Activated CD8-positive, alpha-beta T cell treated with anti-CD3 and anti-CD28 coated beads for 36 hours (primary cell): Measurements from ENCODE around the gene ZNF687. TPM values are rescaled to one million over a fixed set of nuclear protein-coding genes. Genes with fewer than 3 reads are reported as not detected.

ENCODE experiments used
- ATAC-seq: fragments of 200-7000 bp; cut with Tn5 transposase; one replicate; pipeline ENCODE4 v1.10.0; 2021; ENCODE audit warnings: mild to moderate bottlenecking, moderate library complexity
- CTCF ChIA-PET: fragments of 350-600 bp; sonication (Branson Sonifier 250); formaldehyde crosslinking; loops from one replicate; lab custom pipeline; 2021; ENCODE audit warnings: antibody characterized with exemption; lab: Charles Lee
- POLR2A ChIA-PET: fragments of 350-600 bp; sonication (Branson Sonifier 250); formaldehyde crosslinking; loops from one replicate; lab custom pipeline; 2021; ENCODE audit warnings: antibody characterized with exemption; lab: Charles Lee
- DNase-seq: peaks from one replicate; pipeline ENCODE4 v3.0.0-alpha.2; 2020
- H3K27ac Mint-ChIP-seq: one replicate; pipeline ENCODE4 v1.8.0; 2021; ENCODE audit warnings: mild to moderate bottlenecking, mixed read lengths
- H3K27me3 Mint-ChIP-seq: one replicate; pipeline ENCODE4 v1.8.0; 2021; ENCODE audit warnings: mixed read lengths
- H3K36me3 Mint-ChIP-seq: one replicate; pipeline ENCODE4 v1.8.0; 2021; ENCODE audit warnings: low read depth, mixed read lengths
- H3K4me1 Mint-ChIP-seq: one replicate; pipeline ENCODE4 v1.8.0; 2021; ENCODE audit warnings: low read depth, mixed read lengths
- H3K4me3 Mint-ChIP-seq: one replicate; pipeline ENCODE4 v1.8.0; 2021; ENCODE audit warnings: mild to moderate bottlenecking, moderate library complexity, mixed read lengths
- H3K9me3 Mint-ChIP-seq: one replicate; pipeline ENCODE4 v1.8.0; 2021; ENCODE audit warnings: mixed read lengths
- intact Hi-C: fragments of 100-400 bp; cut with micrococcal nuclease; formaldehyde crosslinking; loops from one replicate; pipeline ENCODE4 v1.10.0; 2022
- total RNA-seq, 2 experiments: library from RNA; stranded (reverse); gene quantifications; one replicate each; pipeline ENCODE4 v1.2.3, GENCODE V29; 2021
- TF ChIP-seq, protein P1 (sequence below): fragments of 200-600 bp; IDR thresholded peaks from one replicate; pipeline ENCODE4 v1.8.0; 2022; ENCODE audit warnings: antibody characterized with exemption, mild to moderate bottlenecking

Gene ZNF687
- total RNA-seq, 2 experiments from 2014 or later, result 27.3 to 29.5 TPM

DNA sequence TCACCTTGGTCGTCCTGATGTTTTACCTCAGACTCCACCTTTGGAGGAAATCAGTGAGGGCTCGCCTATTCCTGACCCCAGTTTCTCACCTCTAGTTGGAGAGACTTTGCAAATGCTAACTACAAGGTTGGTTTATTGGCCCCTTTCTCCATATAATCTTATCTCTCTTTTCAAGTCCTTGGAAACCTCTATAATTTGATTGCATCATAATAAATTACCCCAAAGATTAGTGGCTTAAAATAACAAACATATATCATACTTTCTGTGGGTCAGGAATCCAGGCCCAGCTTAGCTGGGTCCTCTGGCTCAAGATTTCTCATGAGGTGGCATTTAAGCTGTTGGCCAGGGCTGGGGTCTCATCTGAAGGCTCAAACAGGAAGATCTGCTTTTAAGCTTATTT, 39.7 kb upstream of the ZNF687 start:
- Mint-ChIP-seq H3K36me3 (peaks cover 54% of the 10 kb centered on the region), H3K4me1 (no peaks in the 10 kb centered on the region), H3K4me3 (no peak overlapping the region), H3K27me3 (no peaks in the 10 kb centered on the region), H3K9me3 (no peaks in the 10 kb centered on the region), H3K27ac (no peak overlapping the region)
- TF ChIP-seq, protein P1, sequence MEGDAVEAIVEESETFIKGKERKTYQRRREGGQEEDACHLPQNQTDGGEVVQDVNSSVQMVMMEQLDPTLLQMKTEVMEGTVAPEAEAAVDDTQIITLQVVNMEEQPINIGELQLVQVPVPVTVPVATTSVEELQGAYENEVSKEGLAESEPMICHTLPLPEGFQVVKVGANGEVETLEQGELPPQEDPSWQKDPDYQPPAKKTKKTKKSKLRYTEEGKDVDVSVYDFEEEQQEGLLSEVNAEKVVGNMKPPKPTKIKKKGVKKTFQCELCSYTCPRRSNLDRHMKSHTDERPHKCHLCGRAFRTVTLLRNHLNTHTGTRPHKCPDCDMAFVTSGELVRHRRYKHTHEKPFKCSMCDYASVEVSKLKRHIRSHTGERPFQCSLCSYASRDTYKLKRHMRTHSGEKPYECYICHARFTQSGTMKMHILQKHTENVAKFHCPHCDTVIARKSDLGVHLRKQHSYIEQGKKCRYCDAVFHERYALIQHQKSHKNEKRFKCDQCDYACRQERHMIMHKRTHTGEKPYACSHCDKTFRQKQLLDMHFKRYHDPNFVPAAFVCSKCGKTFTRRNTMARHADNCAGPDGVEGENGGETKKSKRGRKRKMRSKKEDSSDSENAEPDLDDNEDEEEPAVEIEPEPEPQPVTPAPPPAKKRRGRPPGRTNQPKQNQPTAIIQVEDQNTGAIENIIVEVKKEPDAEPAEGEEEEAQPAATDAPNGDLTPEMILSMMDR, result no peak
- ChIA-PET POLR2A (interaction anchor here (1.0 kb wide), 2 partner anchors 18 to 39 kb away, joined by 3 to 4 read pairs; no protein-coding TSS in a partner anchor), CTCF (interaction anchor here (1.9 kb wide), 1 partner anchor 10 kb away, joined by 7 read pairs; no protein-coding TSS in a partner anchor)
- intact Hi-C loops, result no loop called here
- DNase-seq, result no peak
- ATAC-seq, result no peak

DNA sequence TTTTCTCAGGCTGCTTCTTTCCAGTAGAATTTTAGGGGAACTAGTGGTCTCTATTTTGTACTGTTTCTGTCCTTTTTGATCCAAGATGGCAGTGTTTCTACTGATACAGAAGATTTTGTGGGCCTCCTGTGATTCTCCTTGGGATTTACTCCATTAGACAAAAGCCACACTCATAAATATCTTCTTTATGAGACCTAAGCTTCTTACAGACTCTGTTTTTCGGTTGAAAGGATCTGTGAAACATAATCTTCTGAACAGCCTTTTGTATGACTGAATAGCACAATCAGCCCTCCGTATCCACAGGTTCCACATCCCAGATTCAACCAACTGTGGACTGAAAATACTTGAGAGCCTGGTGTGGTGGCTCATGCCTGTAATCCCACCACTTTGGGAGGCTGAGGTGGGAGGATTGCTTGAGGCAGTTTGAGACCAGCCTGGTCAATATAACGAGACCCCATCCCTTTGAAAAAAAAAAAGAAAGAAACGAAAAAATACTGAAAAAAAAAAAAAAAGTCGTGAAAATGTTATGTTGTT, 38.3 kb upstream of the ZNF687 start:
- H3K9me3 Mint-ChIP-seq, result no peaks in the 10 kb centered on the region
- no peaks in the 10 kb centered on the region for H3K27me3 Mint-ChIP-seq
- ATAC-seq (no peak), DNase-seq (no peak)
- TF ChIP-seq, protein P1, result no peak
- CTCF ChIA-PET, result interaction anchor here (1.9 kb wide), 1 partner anchor 8 kb away, joined by 7 read pairs; no protein-coding TSS in a partner anchor
- POLR2A ChIA-PET, result no interaction called here
- H3K4me3 Mint-ChIP-seq, result no peak overlapping the region
- no peaks in the 10 kb centered on the region for H3K4me1 Mint-ChIP-seq
- H3K27ac Mint-ChIP-seq, result no peak overlapping the region
- intact Hi-C loops, result no loop called here
- peaks cover 50% of the 10 kb centered on the region for H3K36me3 Mint-ChIP-seq

DNA sequence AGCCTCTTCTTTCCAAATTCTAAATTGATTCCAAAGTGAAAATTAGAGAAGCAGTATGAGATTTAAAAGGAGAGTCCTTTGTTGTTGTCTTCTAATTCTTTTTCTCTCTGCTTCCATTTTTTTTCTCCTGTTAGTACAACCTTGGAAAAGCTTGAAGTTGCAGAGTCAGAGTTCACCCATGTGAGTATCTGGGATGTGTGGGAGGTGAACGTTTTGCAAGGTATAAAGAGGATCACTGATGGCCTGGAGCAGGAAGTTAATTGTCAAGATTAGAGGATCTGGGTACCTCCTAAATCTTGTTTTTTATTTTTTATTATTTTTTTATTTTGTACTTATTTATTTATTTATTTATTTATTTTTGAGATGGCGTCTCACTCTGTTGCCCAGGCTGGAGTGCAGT, 35.3 kb upstream of the ZNF687 start:
- H3K4me3 Mint-ChIP-seq, result no peak overlapping the region
- TF ChIP-seq, protein P1, result no peak
- DNase-seq (no peak), ATAC-seq (no peak)
- no peaks in the 10 kb centered on the region for H3K27me3 Mint-ChIP-seq
- intact Hi-C loops, result no loop called here
- no peak overlapping the region for H3K27ac Mint-ChIP-seq
- H3K4me1 Mint-ChIP-seq, result no peaks in the 10 kb centered on the region
- ChIA-PET POLR2A (interaction anchor here (0.6 to 1.0 kb wide), 3 partner anchors 20 to 72 kb away, joined by 3 read pairs; no protein-coding TSS in a partner anchor), CTCF (interaction anchor here (1.0 to 1.1 kb wide), 2 partner anchors 19 to 147 kb away, joined by 3 to 6 read pairs; no protein-coding TSS in a partner anchor)
- no peaks in the 10 kb centered on the region for H3K9me3 Mint-ChIP-seq
- H3K36me3 Mint-ChIP-seq, result peaks cover 42% of the 10 kb centered on the region

DNA sequence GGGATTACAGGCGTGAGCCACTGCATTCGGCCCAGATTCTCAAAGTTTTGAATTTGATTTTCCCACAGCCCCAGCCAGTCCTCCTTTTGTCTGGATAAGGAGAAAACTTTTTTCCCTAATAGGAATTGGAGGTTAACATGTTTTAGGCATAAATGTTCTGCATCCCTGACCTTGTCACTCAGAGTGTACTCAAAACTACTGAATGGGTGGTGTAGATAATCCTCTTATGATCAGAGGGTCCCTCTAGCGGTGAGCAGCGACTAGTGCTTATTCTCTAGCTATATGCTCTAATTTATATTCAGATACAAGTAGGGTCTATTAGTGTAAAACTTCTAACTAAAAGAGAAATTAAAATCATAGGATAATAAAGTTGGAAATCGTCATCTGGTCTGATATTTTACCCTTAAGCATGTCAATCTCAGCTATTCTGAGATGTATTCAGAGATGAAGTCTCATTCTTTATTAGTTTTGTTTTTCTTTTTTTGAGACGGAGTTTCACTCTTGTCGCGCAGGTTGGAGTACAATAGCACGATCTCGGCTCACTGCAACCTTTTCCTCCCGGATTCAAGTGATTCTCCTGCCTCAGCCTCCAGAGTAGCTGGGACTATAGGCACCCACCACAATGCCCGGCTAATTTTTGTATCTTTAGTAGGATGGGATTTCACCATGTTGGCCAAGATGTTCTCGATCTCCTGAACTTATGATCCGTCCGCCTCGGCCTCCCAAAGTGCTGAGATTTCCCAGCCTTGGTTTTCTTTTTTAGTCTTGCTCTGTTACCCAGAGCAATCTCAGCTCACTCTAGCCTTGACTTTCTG, 30.2 kb upstream of the ZNF687 start:
- TF ChIP-seq, protein P1, result peak; percentile 89
- DNase-seq, result peak; percentile 89
- Mint-ChIP-seq H3K4me3 (no peak overlapping the region), H3K9me3 (no peaks in the 10 kb centered on the region), H3K4me1 (peaks cover 13% of the 10 kb centered on the region), H3K36me3 (peaks cover 21% of the 10 kb centered on the region), H3K27me3 (no peaks in the 10 kb centered on the region), H3K27ac (peak overlapping the region; percentile 34)
- ATAC-seq, result peak; percentile 57
- intact Hi-C loops, result loop anchor here (5.0 kb wide), 1 partner anchor 55 kb away; the partner anchor contains the start of gene PIP5K1A
- ChIA-PET CTCF (interaction anchor here (0.7 to 2.9 kb wide), 41 partner anchors 9 to 226 kb away, joined by 3 to 28 read pairs (median 5); partner anchors contain the start of genes PI4KB, TMOD4, TNFAIP8L2 and VPS72), POLR2A (interaction anchor here (0.5 to 2.0 kb wide), 5 partner anchors 30 to 202 kb away, joined by 3 to 6 read pairs (median 3); partner anchors contain the start of genes TNFAIP8L2 and ZNF687)
